Liver (tissue), 3 donors: ENCODE data around the gene MOK.

ENCODE experiments used
- HNF4A ChIP-seq, 2 donors: conservative IDR thresholded peaks; 2 replicates each; pipeline ENCODE4 v1.6.1; 2016; ENCODE audit warnings: antibody characterized with exemption in 2 of 2, mild to moderate bottlenecking in 2 of 2
- SP1 ChIP-seq: IDR thresholded peaks from 2 replicates; pipeline ENCODE4 v1.6.1; 2018; ENCODE audit warnings: antibody characterized with exemption, mild to moderate bottlenecking
- TF ChIP-seq, protein P1 (sequence below): fragments of 150-350 bp; IDR thresholded peaks from 2 replicates; pipeline ENCODE4 v1.5.1; 2017; ENCODE audit warnings: improper control_type of control experiment, low read depth, low read length; ENCODE audit not compliant: missing input control
- TF ChIP-seq, protein P2 (sequence below): IDR thresholded peaks from 2 replicates; pipeline ENCODE4 v1.6.1; 2016; ENCODE audit warnings: antibody characterized with exemption
- donor health status: healthy.
- donor health status: healthy.

DNA sequence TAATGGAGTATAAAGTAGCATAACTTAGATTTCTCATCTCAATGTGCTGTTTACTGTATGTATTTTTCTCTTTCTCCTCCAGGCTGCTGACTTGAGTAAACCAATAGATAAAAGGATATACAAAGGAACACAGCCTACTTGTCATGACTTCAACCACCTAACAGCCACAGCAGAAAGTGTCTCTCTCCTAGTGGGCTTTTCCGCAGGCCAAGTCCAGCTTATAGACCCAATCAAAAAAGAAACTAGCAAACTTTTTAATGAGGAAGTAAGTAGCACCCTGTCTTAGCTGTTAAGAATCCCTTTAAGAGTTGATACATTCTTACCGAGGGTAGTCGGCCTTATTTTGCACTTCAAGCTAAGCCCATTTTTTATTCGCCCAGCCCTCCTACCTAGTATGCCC, 110.1 kb downstream of the MOK start:
- TF ChIP-seq, protein P1, sequence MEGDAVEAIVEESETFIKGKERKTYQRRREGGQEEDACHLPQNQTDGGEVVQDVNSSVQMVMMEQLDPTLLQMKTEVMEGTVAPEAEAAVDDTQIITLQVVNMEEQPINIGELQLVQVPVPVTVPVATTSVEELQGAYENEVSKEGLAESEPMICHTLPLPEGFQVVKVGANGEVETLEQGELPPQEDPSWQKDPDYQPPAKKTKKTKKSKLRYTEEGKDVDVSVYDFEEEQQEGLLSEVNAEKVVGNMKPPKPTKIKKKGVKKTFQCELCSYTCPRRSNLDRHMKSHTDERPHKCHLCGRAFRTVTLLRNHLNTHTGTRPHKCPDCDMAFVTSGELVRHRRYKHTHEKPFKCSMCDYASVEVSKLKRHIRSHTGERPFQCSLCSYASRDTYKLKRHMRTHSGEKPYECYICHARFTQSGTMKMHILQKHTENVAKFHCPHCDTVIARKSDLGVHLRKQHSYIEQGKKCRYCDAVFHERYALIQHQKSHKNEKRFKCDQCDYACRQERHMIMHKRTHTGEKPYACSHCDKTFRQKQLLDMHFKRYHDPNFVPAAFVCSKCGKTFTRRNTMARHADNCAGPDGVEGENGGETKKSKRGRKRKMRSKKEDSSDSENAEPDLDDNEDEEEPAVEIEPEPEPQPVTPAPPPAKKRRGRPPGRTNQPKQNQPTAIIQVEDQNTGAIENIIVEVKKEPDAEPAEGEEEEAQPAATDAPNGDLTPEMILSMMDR = no peak
- TF ChIP-seq, protein P2, sequence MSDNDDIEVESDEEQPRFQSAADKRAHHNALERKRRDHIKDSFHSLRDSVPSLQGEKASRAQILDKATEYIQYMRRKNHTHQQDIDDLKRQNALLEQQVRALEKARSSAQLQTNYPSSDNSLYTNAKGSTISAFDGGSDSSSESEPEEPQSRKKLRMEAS = no peak
- TF ChIP-seq HNF4A (conservative IDR thresholded peaks at IDR 0.05) (no peak), SP1 (no peak)
